ENCODE data around the gene TOB1. TPM values are rescaled to one million over a fixed set of nuclear protein-coding genes. Genes with fewer than 3 reads are reported as not detected.

The TOB1 gene
- total and polyA plus RNA-seq, 9 of the 15 experiments (the other 6 are each of a cell fraction or from before 2014, with no cell fraction given): 4.8 to 63.7 (median 13.2) TPM

DNA sequence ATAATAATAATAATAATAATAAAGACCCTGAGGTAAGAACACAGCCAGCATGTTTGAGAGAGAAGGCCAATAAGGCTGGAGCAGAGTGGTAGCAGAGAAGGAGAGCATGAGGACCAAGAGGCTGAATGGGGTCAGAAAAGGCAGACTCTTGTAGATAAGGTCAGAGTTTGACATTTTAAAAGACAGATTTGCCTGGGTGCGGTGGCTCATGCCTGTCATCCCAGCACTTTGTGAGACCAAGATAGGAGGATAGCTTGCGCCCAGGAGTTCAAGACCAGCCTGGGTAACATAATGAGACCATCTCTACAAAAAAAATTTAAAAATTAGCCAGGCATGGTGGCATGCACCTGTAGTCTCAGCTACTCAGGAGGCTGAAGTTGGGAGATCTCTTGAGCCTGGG lies 41.7 kb downstream of the TOB1 start (continued):
- no peak for TF ChIP-seq ARID3B (CRISPR knock-in tag; IDR thresholded peaks at IDR 0.05; ENCODE audit: borderline replicate concordance)
- TF ChIP-seq FIP1L1 (IDR thresholded peaks at IDR 0.05; ENCODE audit: low read depth, low read length, poor library complexity, severe bottlenecking): no peak
- TF ChIP-seq HDAC3 (IDR thresholded peaks at IDR 0.05; ENCODE audit: borderline replicate concordance, partially characterized antibody): no peak
- TF ChIP-seq ZNF436 (CRISPR knock-in tag; IDR thresholded peaks at IDR 0.05): no peak
- TF ChIP-seq CBFA2T3 (IDR thresholded peaks at IDR 0.05): peak; percentile 48; the same call in 1 of the 2 replicates
- TF ChIP-seq ESRRB (CRISPR knock-in tag; IDR thresholded peaks at IDR 0.05; ENCODE audit: borderline replicate concordance): no peak
- TF ChIP-seq ZBTB33 (CRISPR knock-in tag; IDR thresholded peaks at IDR 0.05): no peak
- no peak for TF ChIP-seq ZNF263 (CRISPR knock-in tag; IDR thresholded peaks at IDR 0.05; ENCODE audit: borderline replicate concordance)
- TF ChIP-seq SLC30A9 (CRISPR knock-in tag; IDR thresholded peaks at IDR 0.05): no peak
- TF ChIP-seq CBFA2T2 (conservative IDR thresholded peaks at IDR 0.05): 0 out of 2 replicates have a peak, but pooled peaks have one; percentile 29
- TF ChIP-seq SRSF3 (IDR thresholded peaks at IDR 0.05; ENCODE audit: insufficient read depth, low read length): no peak
- TF ChIP-seq ZNF431 (CRISPR knock-in tag; IDR thresholded peaks at IDR 0.05): no peak
- no peak for TF ChIP-seq CHD1 (IDR thresholded peaks at IDR 0.05; ENCODE audit: low read length)
- no peak for TF ChIP-seq TRIM25 (IDR thresholded peaks at IDR 0.05; ENCODE audit: borderline replicate concordance)
- TF ChIP-seq PYGO2 (tag; IDR thresholded peaks at IDR 0.05): no peak
- TF ChIP-seq RFX7 (CRISPR knock-in tag; IDR thresholded peaks at IDR 0.05): no peak
- TF ChIP-seq ZBTB17 (CRISPR knock-in tag; IDR thresholded peaks at IDR 0.05): no peak
- TF ChIP-seq FOXP1 (CRISPR knock-in tag; IDR thresholded peaks at IDR 0.05): no peak
- 0 out of 4 replicates have a peak, but pooled peaks of 1 of the 2 experiments have one; percentile 10 for TF ChIP-seq RCOR1 (IDR thresholded peaks at IDR 0.05; ENCODE audit: borderline replicate concordance in 1 of 2, low read depth in 2 of 2, low read length in 2 of 2)
- no peak for TF ChIP-seq EGR1 (conservative IDR thresholded peaks at IDR 0.05)
- no peak for TF ChIP-seq TRIM28 (IDR thresholded peaks at IDR 0.05)
- TF ChIP-seq PBX2 (CRISPR knock-in tag; IDR thresholded peaks at IDR 0.05; ENCODE audit: low read depth): no peak
- peak; percentile 56; the same call in 1 of the 2 replicates for TF ChIP-seq PBX2 (tag; conservative IDR thresholded peaks at IDR 0.05; ENCODE audit: low read depth)

All from K562 (cell line).